Smooth muscle cell (in vitro differentiated cells): ENCODE data around the gene ZNF594. TPM values are rescaled to one million over a fixed set of nuclear protein-coding genes. Genes with fewer than 3 reads are reported as not detected.
"Not testable (repeated sequence)": the region's sequence is repeated elsewhere in the genome, so short reads cannot be mapped to it uniquely, and the experiment has no call there.

Experiments used
- DNase-seq: peaks from one replicate; lab custom pipeline; 2025; ENCODE audit not compliant: unreplicated experiment; lab: John Stamatoyannopoulos, UW
- H2AFZ ChIP-seq: fragments of 200-600 bp; sonication (generic); 2 replicates; pipeline ENCODE4 v1.6.0; 2016; ENCODE audit warnings: antibody characterized with exemption, low read depth, mild to moderate bottlenecking
- H3F3A ChIP-seq: fragments of 200-600 bp; sonication (generic); 2 replicates; pipeline ENCODE4 v1.6.0; 2017; ENCODE audit warnings: antibody characterized with exemption, low read depth
- H3K27ac ChIP-seq: fragments of 200-600 bp; sonication (generic); 2 replicates; pipeline ENCODE4 v1.5.1; 2016; ENCODE audit warnings: low read depth, mild to moderate bottlenecking
- H3K27me3 ChIP-seq: fragments of 200-600 bp; sonication (generic); 2 replicates; pipeline ENCODE4 v1.6.1; 2016; ENCODE audit warnings: low read depth, mild to moderate bottlenecking
- H3K36me3 ChIP-seq: fragments of 200-600 bp; sonication (generic); 2 replicates; pipeline ENCODE4 v1.5.1; 2016; ENCODE audit warnings: low read depth
- H3K4me1 ChIP-seq: fragments of 200-600 bp; sonication (generic); 2 replicates; pipeline ENCODE4 v1.5.1; 2016; ENCODE audit warnings: low read depth
- H3K4me2 ChIP-seq: fragments of 200-600 bp; sonication (generic); 2 replicates; pipeline ENCODE4 v1.6.0; 2016; ENCODE audit warnings: mild to moderate bottlenecking
- H3K4me3 ChIP-seq: fragments of 200-600 bp; sonication (generic); 2 replicates; pipeline ENCODE4 v1.5.1; 2016; ENCODE audit warnings: mild to moderate bottlenecking
- H3K79me2 ChIP-seq: fragments of 200-600 bp; sonication (generic); 2 replicates; pipeline ENCODE4 v1.6.0; 2016; ENCODE audit warnings: low read depth, mild to moderate bottlenecking
- H3K9ac ChIP-seq: fragments of 200-600 bp; sonication (generic); 2 replicates; pipeline ENCODE4 v1.6.0; 2016; ENCODE audit warnings: low read depth
- H3K9me3 ChIP-seq: fragments of 200-600 bp; sonication (generic); replicated peaks from 2 replicates; pipeline ENCODE4 v1.5.1; 2016; ENCODE audit warnings: low read depth
- H4K20me1 ChIP-seq: fragments of 200-600 bp; sonication (generic); 2 replicates; pipeline ENCODE4 v1.6.0; 2016; ENCODE audit warnings: low read depth
- CTCF ChIP-seq: fragments of 200-600 bp; sonication (generic); IDR thresholded peaks from 2 replicates; pipeline ENCODE4 v1.5.1; 2017; ENCODE audit warnings: borderline replicate concordance, mild to moderate bottlenecking, antibody characterized with exemption; ENCODE audit not compliant: insufficient read depth, poor library complexity, severe bottlenecking
- WGBS: methylation state at CpG from one replicate; pipeline ENCODE4 v1.1.7; 2016; ENCODE audit warnings: low lambda C conversion rate; 5-methylcytosine and 5-hydroxymethylcytosine counted together
- polyA plus RNA-seq: library from polyadenylated mRNA; unstranded; fragments of >200 nt; fragmentation: Nextera tagmentation; extraction: Ambion mirVana; gene quantifications from 2 replicates; pipeline ENCODE4 v1.2.1, GENCODE V29; 2016
- total RNA-seq: library from RNA; depleted of rRNA; stranded (reverse); fragments of >200 nt; gene quantifications from 2 replicates; pipeline ENCODE4 v1.2.3, GENCODE V29; 2014

Gene ZNF594
- total and polyA plus RNA-seq, 2 experiments from 2014 or later: 1.00 to 2.7 TPM

GRCh38 chr17:5138616-5139457 is 52.8 kb downstream of the ZNF594 start:
- H3K27me3 ChIP-seq: no peaks in the 10 kb centered on the region
- H3F3A ChIP-seq: no peaks in the 10 kb centered on the region
- H3K36me3 ChIP-seq: no peaks in the 10 kb centered on the region
- no peak overlapping the region for H3K4me2 ChIP-seq
- no peak for DNase-seq
- H3K4me1 ChIP-seq: no peaks in the 10 kb centered on the region
- no peak overlapping the region for H2AFZ ChIP-seq
- WGBS: 94% methylated on average over 23 of the region's 24 CpGs
- no peak overlapping the region for H3K9ac ChIP-seq
- H3K9me3 ChIP-seq: no peaks in the 10 kb centered on the region
- H3K4me3 ChIP-seq: no peak overlapping the region
- TF ChIP-seq CTCF: no peak
- H4K20me1 ChIP-seq: no peaks in the 10 kb centered on the region
- H3K79me2 ChIP-seq: no peaks in the 10 kb centered on the region
- no peak overlapping the region for H3K27ac ChIP-seq

DNA sequence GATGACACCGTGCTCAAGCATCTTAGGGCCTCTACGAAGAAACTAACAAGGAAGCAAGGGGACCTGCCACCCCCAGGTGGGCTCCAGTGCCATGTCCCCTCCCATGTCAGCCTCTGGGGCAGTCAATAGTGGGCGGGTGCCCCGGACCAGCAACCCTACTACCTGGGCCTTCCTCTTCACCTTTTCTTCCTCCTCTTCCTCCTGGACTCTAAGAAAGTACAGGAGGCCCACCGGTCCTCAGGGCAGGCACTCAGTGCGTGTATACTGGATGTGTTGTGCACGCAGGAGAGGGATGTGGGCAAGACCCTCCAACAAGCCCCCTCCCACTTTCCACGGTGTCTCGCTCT is 53.5 kb downstream of the ZNF594 start:
- H3K27ac ChIP-seq, DNase-seq, H3K79me2 ChIP-seq, H3K4me1 ChIP-seq, H4K20me1 ChIP-seq, H3K36me3 ChIP-seq, H3K4me2 ChIP-seq, H3K27me3 ChIP-seq, H3F3A ChIP-seq, H3K4me3 ChIP-seq, H3K9ac ChIP-seq, H3K9me3 ChIP-seq, H2AFZ ChIP-seq: not testable (repeated sequence)
- WGBS: 98% methylated on average over 9 of the region's 9 CpGs

DNA sequence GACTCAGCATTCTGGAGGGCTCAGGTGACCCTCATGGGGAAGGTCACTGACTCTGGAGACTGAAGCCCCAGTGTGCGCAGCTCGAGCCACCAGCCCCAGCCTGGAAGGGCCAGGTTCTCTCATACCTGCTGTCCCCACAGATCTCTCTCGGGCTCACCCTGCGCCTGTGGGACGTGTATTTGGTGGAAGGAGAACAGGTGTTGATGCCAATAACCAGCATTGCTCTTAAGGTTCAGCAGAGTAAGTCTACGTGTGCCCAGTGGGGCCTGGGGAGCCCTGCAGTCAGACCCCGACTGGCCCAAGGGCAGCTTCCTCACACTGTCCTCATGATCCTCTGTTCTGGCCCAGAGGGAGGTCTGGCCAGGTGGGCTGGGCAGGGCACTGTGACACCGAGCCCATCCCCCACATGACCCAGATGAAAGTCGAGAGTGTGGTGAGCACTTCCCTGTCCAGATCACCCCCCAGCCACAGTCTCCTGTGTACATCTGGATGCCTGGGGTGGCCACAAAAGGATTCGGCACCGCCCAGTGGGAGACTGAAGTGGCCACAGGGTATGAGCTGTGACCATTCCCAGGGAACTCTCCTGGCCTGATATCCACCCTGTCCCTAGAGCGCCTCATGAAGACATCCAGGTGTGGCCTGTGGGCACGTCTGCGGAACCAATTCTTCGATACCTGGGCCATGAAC is 54.0 kb downstream of the ZNF594 start:
- H3K4me3 ChIP-seq, H3K4me2 ChIP-seq, H3K4me1 ChIP-seq, H3K79me2 ChIP-seq, H3K9me3 ChIP-seq, H3K27me3 ChIP-seq, H3K36me3 ChIP-seq, DNase-seq, H4K20me1 ChIP-seq, H3K27ac ChIP-seq, H2AFZ ChIP-seq, H3F3A ChIP-seq, H3K9ac ChIP-seq: not testable (repeated sequence)
- 96% methylated on average over 15 of the region's 15 CpGs for WGBS

DNA sequence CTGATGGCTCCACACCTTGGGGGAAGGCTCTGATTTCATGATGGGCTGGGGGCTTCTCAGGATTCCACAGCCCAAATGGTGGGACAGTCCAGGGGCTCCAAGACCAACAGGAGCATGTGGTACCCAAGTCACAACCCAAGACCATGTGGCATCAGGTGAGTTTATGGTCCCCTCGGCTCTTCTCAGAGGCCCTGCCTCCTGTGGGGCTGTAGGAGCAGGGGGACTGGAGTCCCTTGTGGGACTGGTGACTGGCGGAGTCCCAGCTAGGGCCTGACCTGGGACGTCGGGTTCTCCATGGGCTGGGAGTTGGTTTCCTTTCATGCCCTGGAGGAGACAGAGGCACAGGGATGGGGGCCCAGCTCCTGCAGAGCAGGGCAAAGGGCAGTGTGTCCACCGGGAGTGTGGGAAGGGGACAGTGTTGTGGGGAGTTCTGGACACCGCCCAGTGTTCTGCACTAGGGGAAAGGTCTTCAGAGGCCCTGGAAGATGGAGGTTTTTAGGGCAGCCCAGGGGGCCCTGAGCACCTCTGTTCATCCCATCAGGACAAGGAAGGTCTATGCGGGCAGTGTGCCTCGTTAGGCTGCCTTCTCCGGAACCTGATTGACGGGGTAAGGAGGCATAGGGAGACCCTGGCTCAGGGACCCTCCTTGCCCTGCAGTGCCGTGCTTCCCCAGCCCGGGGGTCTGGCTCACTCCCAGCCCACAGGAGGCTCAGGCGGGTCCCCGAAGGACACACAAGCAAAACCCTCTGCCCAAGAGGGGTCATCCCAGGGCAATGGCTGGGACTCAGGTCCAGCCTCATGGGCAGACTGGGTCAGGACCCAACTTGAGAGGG is 54.9 kb downstream of the ZNF594 start:
- H3K27ac ChIP-seq, H3F3A ChIP-seq, DNase-seq, H3K79me2 ChIP-seq, H3K4me2 ChIP-seq, H3K4me1 ChIP-seq, H2AFZ ChIP-seq, H3K4me3 ChIP-seq, H3K36me3 ChIP-seq, H3K9ac ChIP-seq, H4K20me1 ChIP-seq, H3K27me3 ChIP-seq, H3K9me3 ChIP-seq: not testable (repeated sequence)
- WGBS: 95% methylated on average over 14 of the region's 14 CpGs
